BJ (cell line): ENCODE measurements around the gene TBL1X. TPM values are rescaled to one million over a fixed set of nuclear protein-coding genes. Genes with fewer than 3 reads are reported as not detected.

Source experiments
- CTCF ChIA-PET: fragments of 350-600 bp; formaldehyde crosslinking; extraction: SDS; loops from one replicate; lab custom pipeline; 2021; ENCODE audit warnings: antibody characterized with exemption, inconsistent platforms; lab: Yijun Ruan, JAX
- POLR2A ChIA-PET: fragments of 300-600 bp; sonication (Branson Sonifier 250); formaldehyde crosslinking; extraction: SDS; loops from one replicate; lab custom pipeline; 2021; ENCODE audit warnings: antibody characterized with exemption; lab: Charles Lee
- DNase-seq: peaks from one replicate; pipeline ENCODE4 v3.0.0-alpha.2; 2011; ENCODE audit warnings: low read depth
- H3K27me3 ChIP-seq: 2 replicates; pipeline ENCODE4 v1.6.0; 2011; ENCODE audit warnings: low read length; ENCODE audit not compliant: control insufficient read depth, insufficient read depth
- H3K36me3 ChIP-seq: 2 replicates; pipeline ENCODE4 v1.5.1; 2011; ENCODE audit warnings: low read length; ENCODE audit not compliant: control insufficient read depth, insufficient read depth
- H3K4me3 ChIP-seq: 2 replicates; pipeline ENCODE4 v1.5.1; 2011; ENCODE audit warnings: low read depth, mild to moderate bottlenecking, control low read depth, low read length
- CTCF ChIP-seq: IDR thresholded peaks from 2 replicates; pipeline ENCODE4 v1.5.1; 2011; ENCODE audit warnings: low read depth, mild to moderate bottlenecking, control low read depth, inconsistent platforms, low read length, moderate library complexity; ENCODE audit not compliant: insufficient read depth
- polyA plus RNA-seq: library from polyadenylated mRNA; depleted of rRNA; stranded (reverse); fragments of >200 nt; gene quantifications from 2 replicates; pipeline ENCODE4 v1.2.3, GENCODE V29; 2011

TBL1X gene
- polyA plus RNA-seq, 1 experiment = 13.2 TPM

GRCh38 chrX:9635803-9636202 lies 170.9 kb downstream of the TBL1X start:
- POLR2A ChIA-PET = no interaction called here
- CTCF ChIA-PET = no interaction called here
- no peak for TF ChIP-seq CTCF
- Histone ChIP-seq H3K27me3 (no peaks in the 10 kb centered on the region), H3K36me3 (no peaks in the 10 kb centered on the region), H3K4me3 (no peak overlapping the region)
- DNase-seq = no peak

GRCh38 chrX:9638871-9639270 lies 174.0 kb downstream of the TBL1X start:
- no peak overlapping the region for H3K4me3 ChIP-seq
- H3K36me3 ChIP-seq = no peaks in the 10 kb centered on the region
- POLR2A ChIA-PET = no interaction called here
- CTCF ChIA-PET = no interaction called here
- TF ChIP-seq CTCF = no peak
- H3K27me3 ChIP-seq = no peaks in the 10 kb centered on the region
- no peak for DNase-seq

- Histone ChIP-seq H3K4me3 (no peak overlapping the region), H3K36me3 (no peaks in the 10 kb centered on the region), H3K27me3 (no peaks in the 10 kb centered on the region)
- ChIA-PET CTCF (no interaction called here), POLR2A (no interaction called here)
- no peak for DNase-seq
- no peak for TF ChIP-seq CTCF
Observed at GRCh38 chrX:9642270-9642995, 177.6 kb downstream of the TBL1X start.

- POLR2A ChIA-PET = no interaction called here
Observed at GRCh38 chrX:9643807-9644206, 178.9 kb downstream of the TBL1X start.

GRCh38 chrX:9644335-9644734 lies 179.5 kb downstream of the TBL1X start:
- ChIA-PET CTCF (no interaction called here), POLR2A (no interaction called here)
- no peaks in the 10 kb centered on the region for H3K36me3 ChIP-seq
- no peak overlapping the region for H3K4me3 ChIP-seq
- no peak for DNase-seq
- TF ChIP-seq CTCF = no peak
- H3K27me3 ChIP-seq = no peaks in the 10 kb centered on the region

More at GRCh38 chrX:9643807-9644206, 178.9 kb downstream of the TBL1X start:
- no peak overlapping the region for H3K4me3 ChIP-seq
- H3K27me3 ChIP-seq = no peaks in the 10 kb centered on the region
- no peak for DNase-seq
- CTCF ChIA-PET = no interaction called here
- H3K36me3 ChIP-seq = no peaks in the 10 kb centered on the region
- no peak for TF ChIP-seq CTCF
